GF-D8 (cell line): ENCODE results near the gene ATRNL1.
"Not testable (repeated sequence)": the region's sequence is repeated elsewhere in the genome, so short reads cannot be mapped to it uniquely, and the experiment has no call there.

Experiments used
- DNase-seq: peaks from one replicate; lab custom pipeline; 2025; lab: John Stamatoyannopoulos, UW

ATRNL1 gene

GRCh38 chr10:115214829-115215228 lies 121.7 kb downstream of the ATRNL1 start:
- DNase-seq = no peak

GRCh38 chr10:115219203-115219602 lies 126.0 kb downstream of the ATRNL1 start:
- no peak for DNase-seq

- no peak for DNase-seq
These were observed 128.9 kb downstream of the ATRNL1 start for GRCh38 chr10:115222039-115222438.

- no peak for DNase-seq
These were observed 146.6 kb downstream of the ATRNL1 start for GRCh38 chr10:115239761-115240160.

- no peak for DNase-seq
These were observed 157.6 kb downstream of the ATRNL1 start for GRCh38 chr10:115250784-115251183.

- not testable (repeated sequence) for DNase-seq
These were observed 160.6 kb downstream of the ATRNL1 start for GRCh38 chr10:115253765-115254164.

- DNase-seq = no peak
These were observed 179.3 kb downstream of the ATRNL1 start for GRCh38 chr10:115272482-115272881.

- no peak for DNase-seq
These were observed 185.1 kb downstream of the ATRNL1 start for GRCh38 chr10:115278294-115278693.

- no peak for DNase-seq
These were observed 202.1 kb downstream of the ATRNL1 start for GRCh38 chr10:115295213-115295805.

GRCh38 chr10:115300080-115300479 lies 206.9 kb downstream of the ATRNL1 start:
- no peak for DNase-seq

GRCh38 chr10:115319669-115320068 lies 226.5 kb downstream of the ATRNL1 start:
- DNase-seq = not testable (repeated sequence)

GRCh38 chr10:115321360-115321759 lies 228.2 kb downstream of the ATRNL1 start:
- DNase-seq = no peak

GRCh38 chr10:115328331-115328730 lies 235.2 kb downstream of the ATRNL1 start:
- no peak for DNase-seq

- DNase-seq = no peak
These were observed 242.2 kb downstream of the ATRNL1 start for GRCh38 chr10:115335366-115335765.

GRCh38 chr10:115355162-115355760 lies 262.1 kb downstream of the ATRNL1 start:
- peak; percentile 2 for DNase-seq

GRCh38 chr10:115367920-115368319 lies 274.8 kb downstream of the ATRNL1 start:
- not testable (repeated sequence) for DNase-seq

- DNase-seq = no peak
These were observed 285.9 kb downstream of the ATRNL1 start for GRCh38 chr10:115379064-115379463.

- DNase-seq = no peak
These were observed 291.5 kb downstream of the ATRNL1 start for GRCh38 chr10:115384665-115385064.

- DNase-seq = no peak
These were observed 297.4 kb downstream of the ATRNL1 start for GRCh38 chr10:115390607-115391006.

GRCh38 chr10:115398026-115398425 lies 304.9 kb downstream of the ATRNL1 start:
- DNase-seq = no peak

GRCh38 chr10:115402699-115403098 lies 309.5 kb downstream of the ATRNL1 start:
- no peak for DNase-seq

- DNase-seq = not testable (repeated sequence)
These were observed 312.7 kb downstream of the ATRNL1 start for GRCh38 chr10:115405838-115406237.

- DNase-seq = no peak
These were observed 316.2 kb downstream of the ATRNL1 start for GRCh38 chr10:115409347-115409746.
